OCI-LY1 (cell line): ENCODE data around the gene DEFB121.

Experiments
- CTCF ChIP-seq: fragments of 200-600 bp; sonication (generic), shearing (Covaris generic); IDR thresholded peaks from 2 replicates; pipeline ENCODE4 v1.5.1; 2017; ENCODE audit warnings: mild to moderate bottlenecking, antibody characterized with exemption, low read length, moderate library complexity, mixed read lengths
- EZH2 ChIP-seq: fragments of 200-600 bp; sonication (generic), shearing (Covaris generic); IDR thresholded peaks from 2 replicates; pipeline ENCODE4 v1.8.0; 2017; ENCODE audit warnings: borderline replicate concordance, mixed run types, mild to moderate bottlenecking, antibody characterized with exemption, low read length, moderate library complexity, mixed read lengths

- TF ChIP-seq CTCF, result no peak
- TF ChIP-seq EZH2, result no peak
Observed at GRCh38 chr20:31414381-31414780, 8.4 kb upstream of the DEFB121 start.
